HG02678 (cell line): ENCODE measurements around the gene CYP26C1.

ENCODE experiments used
- ATAC-seq: cut with Tn5 transposase; IDR thresholded peaks from one replicate; pipeline ENCODE4 v1.9.1; 2021; ENCODE audit warnings: mild to moderate bottlenecking, moderate library complexity; ENCODE audit not compliant: unreplicated experiment

Gene CYP26C1

DNA sequence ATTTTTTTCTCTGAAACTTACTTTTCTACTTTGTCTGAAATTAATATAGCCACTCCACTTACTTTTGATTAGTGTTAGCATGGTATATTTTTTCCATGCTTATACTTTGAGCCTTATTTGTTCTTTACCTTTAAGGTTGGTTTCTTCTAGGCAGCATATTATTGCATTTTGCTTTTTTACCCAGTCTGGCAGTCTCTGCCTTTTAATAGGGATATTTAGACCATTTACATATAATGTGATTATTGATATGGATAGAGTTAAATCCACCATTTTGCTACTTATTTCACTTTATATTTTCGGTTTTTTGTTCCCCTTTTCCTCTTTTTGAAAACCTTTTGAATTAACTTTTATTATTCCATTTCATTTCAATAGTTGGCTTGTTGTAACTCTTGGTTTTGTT, 43.4 kb downstream of the CYP26C1 start:
- no peak for ATAC-seq

DNA sequence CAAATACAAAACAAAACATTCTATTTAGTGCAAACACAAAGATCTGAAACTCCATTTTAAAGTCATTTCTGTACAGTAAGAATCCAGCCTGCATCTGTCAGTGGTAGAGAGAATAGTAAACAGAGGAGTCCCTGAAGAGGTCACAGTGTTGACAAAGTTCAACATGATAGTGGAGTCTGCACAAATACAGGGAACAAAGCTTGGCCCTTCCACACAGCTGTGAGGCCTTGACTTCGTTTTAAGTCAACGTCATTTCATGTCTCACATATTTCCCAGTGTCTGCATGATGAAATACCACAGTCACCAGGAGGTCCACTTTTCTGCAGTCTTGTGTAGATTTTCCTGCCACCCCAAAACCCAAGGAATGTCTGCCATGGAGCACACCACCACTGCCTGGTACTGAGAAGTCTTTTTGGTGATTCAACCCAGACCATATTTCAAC, 46.1 kb downstream of the CYP26C1 start:
- ATAC-seq, result no peak

DNA sequence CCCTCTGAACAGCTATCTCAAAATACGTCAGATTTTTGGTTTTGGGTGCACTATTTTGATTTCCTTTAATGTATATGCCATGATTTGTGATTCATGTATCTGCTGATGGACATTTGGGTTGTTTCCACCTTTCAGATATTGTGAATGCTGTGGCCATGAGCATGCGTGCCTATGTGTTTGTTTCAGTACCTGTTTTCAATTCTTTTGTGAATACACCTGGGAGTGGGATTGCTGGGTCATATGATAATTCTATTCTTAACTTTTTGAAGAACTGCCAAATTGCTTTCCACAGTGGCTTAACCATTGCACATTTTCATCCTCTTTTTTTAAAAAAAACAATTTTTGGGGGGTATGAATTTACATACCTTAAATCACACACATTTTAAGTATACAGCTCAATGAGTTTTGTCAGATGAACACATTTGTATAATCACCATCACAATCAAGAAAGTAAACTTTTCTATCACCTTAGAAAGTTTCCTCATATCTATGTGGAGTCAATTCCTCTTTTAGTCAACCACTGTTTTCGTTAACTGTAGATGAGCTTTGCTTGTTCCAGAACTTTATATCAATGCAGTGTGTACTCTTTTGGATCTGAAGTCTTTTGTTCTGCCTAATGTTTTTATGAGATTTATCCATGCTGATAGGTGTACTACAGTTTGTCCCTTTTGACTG, 50.0 kb downstream of the CYP26C1 start:
- ATAC-seq, result peak; percentile 81

DNA sequence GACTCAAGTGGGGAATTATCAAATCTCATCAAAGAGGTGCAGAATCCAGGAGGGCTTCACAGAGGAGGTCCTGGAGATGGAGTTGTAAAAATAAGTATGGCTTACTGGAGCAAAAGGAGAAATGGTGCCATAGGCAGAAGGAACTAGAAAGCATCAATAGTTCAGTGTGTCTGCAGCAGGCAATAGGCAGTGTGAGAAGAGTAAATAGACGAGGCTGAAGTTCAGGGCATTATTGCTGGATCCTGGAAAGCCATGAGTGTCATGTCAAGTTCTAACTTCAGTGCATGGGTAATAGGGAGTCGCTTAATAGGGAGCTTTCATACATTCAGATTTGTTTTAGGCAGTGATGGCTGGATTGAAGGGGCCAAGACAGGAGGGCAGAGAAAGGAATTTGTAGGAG, 52.4 kb downstream of the CYP26C1 start:
- no peak for ATAC-seq

DNA sequence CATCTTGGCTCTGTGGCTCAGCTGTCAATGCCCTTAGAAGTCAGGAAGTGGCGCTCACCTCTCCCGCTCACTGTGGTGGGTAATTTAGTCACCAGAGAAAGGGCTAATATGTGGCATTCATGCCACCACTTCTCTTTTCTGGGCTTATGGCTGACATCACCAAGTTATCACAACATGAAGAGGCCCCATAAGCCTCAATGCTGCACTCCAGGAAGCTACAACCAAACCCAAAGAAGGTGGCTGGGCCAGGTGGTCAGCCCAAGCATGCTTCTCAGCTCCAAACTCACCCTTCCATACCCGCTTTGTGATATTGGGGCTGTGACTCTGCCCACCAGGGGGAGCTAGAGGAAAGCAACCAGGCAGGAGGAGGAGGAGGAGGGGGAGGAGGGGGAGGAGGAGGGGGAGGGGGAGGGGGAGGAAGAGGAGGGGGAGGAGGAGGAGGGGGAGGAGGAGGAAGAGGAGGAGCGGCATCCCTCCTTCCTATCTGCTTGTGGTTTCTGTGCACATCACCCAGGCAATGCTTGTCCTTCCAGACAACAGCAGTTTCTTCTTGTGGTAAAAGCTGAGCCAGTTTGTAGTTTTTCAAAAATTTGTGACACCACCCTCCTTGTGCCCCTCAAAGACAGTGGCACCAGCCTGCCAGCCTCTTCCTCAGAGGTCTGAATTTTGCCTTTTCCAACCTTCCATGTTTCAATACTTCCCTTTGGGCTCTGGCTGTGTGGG, 55.2 kb downstream of the CYP26C1 start:
- peak; percentile 60 for ATAC-seq
